H9 (cell line): ENCODE measurements around the gene TNC. TPM values are rescaled to one million over a fixed set of nuclear protein-coding genes. Genes with fewer than 3 reads are reported as not detected.

Experiments
- DNase-seq: peaks from one replicate; pipeline ENCODE4 v3.0.0-alpha.2; 2017
- H2AFZ ChIP-seq: one replicate; pipeline ENCODE4 v1.6.1; 2013; ENCODE audit warnings: mild to moderate bottlenecking, low read length, control low read depth, moderate library complexity
- H2AK5ac ChIP-seq: 2 replicates; pipeline ENCODE4 v1.6.1; 2013; ENCODE audit warnings: low read length, control low read depth, mixed read lengths; ENCODE audit not compliant: insufficient read length
- H2BK120ac ChIP-seq: one replicate; pipeline ENCODE4 v1.6.1; 2013; ENCODE audit warnings: low read depth, mild to moderate bottlenecking, low read length, control low read depth, inconsistent platforms; ENCODE audit not compliant: poor library complexity, severe bottlenecking
- H2BK12ac ChIP-seq: 2 replicates; pipeline ENCODE4 v1.6.1; 2013; ENCODE audit warnings: low read length, control low read depth, mixed read lengths, low read depth; ENCODE audit not compliant: insufficient read length
- H2BK15ac ChIP-seq: 2 replicates; pipeline ENCODE4 v1.6.1; 2013; ENCODE audit warnings: low read depth, low read length, control low read depth
- H2BK20ac ChIP-seq: one replicate; pipeline ENCODE4 v1.6.1; 2013; ENCODE audit warnings: low read depth, mild to moderate bottlenecking, low read length, control low read depth, inconsistent platforms; ENCODE audit not compliant: poor library complexity, severe bottlenecking
- H2BK5ac ChIP-seq: 2 replicates; pipeline ENCODE4 v1.6.1; 2013; ENCODE audit warnings: low read length, control low read depth, mixed read lengths; ENCODE audit not compliant: insufficient read length
- H3K14ac ChIP-seq: 2 replicates; pipeline ENCODE4 v1.6.1; 2013; ENCODE audit warnings: low read length, control low read depth; ENCODE audit not compliant: insufficient read depth
- H3K18ac ChIP-seq: 2 replicates; pipeline ENCODE4 v1.6.1; 2013; ENCODE audit warnings: low read depth, mild to moderate bottlenecking, mixed read lengths, low read length, control low read depth; ENCODE audit not compliant: insufficient read length
- H3K23ac ChIP-seq: 2 replicates; pipeline ENCODE4 v1.6.1; 2013; ENCODE audit warnings: low read length, control low read depth, mixed read lengths, low read depth; ENCODE audit not compliant: insufficient read length
- H3K23me2 ChIP-seq: 2 replicates; pipeline ENCODE4 v1.6.1; 2013; ENCODE audit warnings: low read depth, mild to moderate bottlenecking, mixed read lengths, low read length, control low read depth; ENCODE audit not compliant: insufficient read length, poor library complexity, severe bottlenecking
- H3K27ac ChIP-seq: 2 replicates; pipeline ENCODE4 v1.5.1; 2013; ENCODE audit warnings: low read length, control low read depth, mixed read lengths, low read depth; ENCODE audit not compliant: insufficient read length
- H3K27me3 ChIP-seq: 2 replicates; pipeline ENCODE4 v1.6.1; 2013; ENCODE audit warnings: low read length, control low read depth, inconsistent platforms; ENCODE audit not compliant: insufficient read depth
- H3K4ac ChIP-seq: 2 replicates; pipeline ENCODE4 v1.6.1; 2013; ENCODE audit warnings: low read depth, mild to moderate bottlenecking, control low read depth, inconsistent platforms, low read length, moderate library complexity
- H3K4me1 ChIP-seq: 2 replicates; pipeline ENCODE4 v1.6.1; 2013; ENCODE audit warnings: low read length, control low read depth, inconsistent platforms; ENCODE audit not compliant: insufficient read depth
- H3K4me2 ChIP-seq: 2 replicates; pipeline ENCODE4 v1.6.1; 2013; ENCODE audit warnings: low read length, control low read depth, mixed read lengths; ENCODE audit not compliant: insufficient read length, insufficient read depth
- H3K56ac ChIP-seq: 2 replicates; pipeline ENCODE4 v1.6.1; 2013; ENCODE audit warnings: low read depth, mild to moderate bottlenecking, mixed read lengths, low read length, control low read depth; ENCODE audit not compliant: insufficient read length
- H3K79me1 ChIP-seq: 2 replicates; pipeline ENCODE4 v1.6.1; 2013; ENCODE audit warnings: low read depth, mild to moderate bottlenecking, moderate library complexity, low read length, control low read depth, inconsistent platforms; ENCODE audit not compliant: insufficient read depth, poor library complexity, severe bottlenecking
- H3K79me2 ChIP-seq: 2 replicates; pipeline ENCODE4 v1.6.1; 2013; ENCODE audit warnings: low read length, control low read depth, inconsistent platforms; ENCODE audit not compliant: insufficient read depth
- H3K9ac ChIP-seq: 2 replicates; pipeline ENCODE4 v1.6.1; 2013; ENCODE audit warnings: low read length, control low read depth, mixed read lengths; ENCODE audit not compliant: insufficient read length; ENCODE audit errors: extremely low read depth
- H3K9me3 ChIP-seq: one replicate; pipeline ENCODE4 v1.6.1; 2013; ENCODE audit warnings: low read depth, low read length, inconsistent platforms; ENCODE audit not compliant: control insufficient read depth
- H3T11ph ChIP-seq: one replicate; pipeline ENCODE4 v1.6.1; 2013; ENCODE audit warnings: mild to moderate bottlenecking, low read length, control low read depth, inconsistent platforms
- H4K20me1 ChIP-seq: one replicate; pipeline ENCODE4 v1.6.1; 2013; ENCODE audit not compliant: control insufficient read depth, insufficient read length, insufficient read depth
- H4K5ac ChIP-seq: 2 replicates; pipeline ENCODE4 v1.6.1; 2013; ENCODE audit warnings: low read depth, mild to moderate bottlenecking, mixed read lengths, low read length, control low read depth; ENCODE audit not compliant: insufficient read length
- H4K8ac ChIP-seq: replicated peaks from 2 replicates; pipeline ENCODE4 v1.6.1; 2013; ENCODE audit warnings: low read length, control low read depth, mixed read lengths, low read depth; ENCODE audit not compliant: insufficient read length
- H4K91ac ChIP-seq: 2 replicates; pipeline ENCODE4 v1.6.1; 2013; ENCODE audit warnings: low read depth, mild to moderate bottlenecking, moderate library complexity, mixed read lengths, low read length, control low read depth; ENCODE audit not compliant: insufficient read length
- H3K27ac Mint-ChIP-seq, 3 experiments: 2 replicates in 2 of 3; 3 replicates in 1 of 3; pipeline ENCODE4 v1.8.0; 2020 to 2021; ENCODE audit warnings: mixed read lengths in 3 of 3, mild to moderate bottlenecking in 1 of 3, moderate library complexity in 1 of 3
- H3K27me3 Mint-ChIP-seq: 2 replicates; pipeline ENCODE4 v1.8.0; 2021; ENCODE audit warnings: low read depth, mild to moderate bottlenecking, moderate library complexity, mixed read lengths
- H3K36me3 Mint-ChIP-seq, 3 experiments: 2 replicates in 2 of 3; 3 replicates in 1 of 3; pipeline ENCODE4 v1.8.0; 2020 to 2021; ENCODE audit warnings: low read depth in 3 of 3, mixed read lengths in 3 of 3; ENCODE audit not compliant: insufficient read depth in 1 of 3
- H3K4me1 Mint-ChIP-seq, 2 experiments: 2 replicates each; pipeline ENCODE4 v1.8.0; 2020; ENCODE audit warnings: mixed read lengths in 2 of 2
- H3K4me3 Mint-ChIP-seq, 2 experiments: 2 replicates in 1 of 2; 3 replicates in 1 of 2; pipeline ENCODE4 v1.8.0; 2020 to 2021; ENCODE audit warnings: mild to moderate bottlenecking in 2 of 2, mixed read lengths in 2 of 2, moderate library complexity in 1 of 2
- H3K9me3 Mint-ChIP-seq, 2 experiments: 2 replicates in 1 of 2; 3 replicates in 1 of 2; pipeline ENCODE4 v1.8.0; 2020; ENCODE audit warnings: mild to moderate bottlenecking in 2 of 2, mixed read lengths in 2 of 2, moderate library complexity in 1 of 2
- total RNA-seq: library from RNA; stranded (reverse); gene quantifications from 2 replicates; pipeline ENCODE4 v1.2.1, GENCODE V29; 2021
- TF ChIP-seq, protein P1 (sequence below): fragments of 200-600 bp; sonication (generic); conservative IDR thresholded peaks from 3 replicates; pipeline ENCODE4 v1.8.0; 2021; ENCODE audit warnings: antibody characterized with exemption, mild to moderate bottlenecking

Gene TNC
- total RNA-seq, 1 experiment from 2014 or later = 0.63 TPM

DNA sequence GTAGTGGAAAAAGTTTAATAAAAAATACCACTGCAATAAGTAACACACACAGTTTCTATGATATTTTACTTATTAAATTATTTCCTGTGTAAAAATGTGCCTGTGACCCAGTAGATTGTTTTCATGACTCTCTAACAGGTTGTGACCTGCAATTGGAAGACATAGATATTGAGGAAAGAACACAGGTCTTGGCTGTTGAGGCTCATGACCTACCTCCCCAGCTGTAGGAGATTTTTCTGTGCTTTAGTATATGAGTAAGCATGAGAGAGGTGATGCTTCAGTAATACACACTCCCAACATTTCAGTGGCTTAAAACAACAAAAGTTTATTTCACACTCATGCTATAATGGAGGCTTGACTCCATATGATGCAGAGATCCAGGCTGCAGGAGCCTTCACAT is 47.3 kb upstream of the TNC start:
- Histone ChIP-seq H3T11ph (no peak overlapping the region), H4K8ac (no peak overlapping the region), H4K5ac (no peak overlapping the region), H3K23me2 (no peaks in the 10 kb centered on the region), H3K4ac (no peak overlapping the region), H2BK12ac (no peak overlapping the region), H3K9ac (no peak overlapping the region), H3K27ac (no peak overlapping the region), H2AK5ac (no peak overlapping the region), H2BK15ac (no peak overlapping the region), H3K79me2 (no peaks in the 10 kb centered on the region), H2AFZ (no peak overlapping the region), H4K20me1 (no peaks in the 10 kb centered on the region), H3K79me1 (no peaks in the 10 kb centered on the region), H3K56ac (no peak overlapping the region), H3K9me3 (no peaks in the 10 kb centered on the region), H2BK20ac (no peak overlapping the region), H3K4me2 (no peak overlapping the region), H2BK120ac (no peak overlapping the region), H3K14ac (no peak overlapping the region), H2BK5ac (no peak overlapping the region), H3K27me3 (no peaks in the 10 kb centered on the region), H3K23ac (no peak overlapping the region), H3K18ac (no peak overlapping the region), H3K4me1 (no peaks in the 10 kb centered on the region; the same call in 1 of the 2 replicates), H4K91ac (no peak overlapping the region)
- Mint-ChIP-seq H3K9me3 (peaks cover 12% of the 10 kb centered on the region in 2 experiments; a peak in 4 of 5 replicates), H3K4me3 (no peak overlapping the region), H3K4me1 (peaks cover 19 to 24% of the 10 kb centered on the region in 2 experiments), H3K27ac (no peak overlapping the region), H3K27me3 (peaks cover 7% of the 10 kb centered on the region), H3K36me3 (peaks cover 0 to 13% (median 7%) of the 10 kb centered on the region in 3 experiments; a peak in 4 of 7 replicates)
- no peak for DNase-seq
- TF ChIP-seq, protein P1, sequence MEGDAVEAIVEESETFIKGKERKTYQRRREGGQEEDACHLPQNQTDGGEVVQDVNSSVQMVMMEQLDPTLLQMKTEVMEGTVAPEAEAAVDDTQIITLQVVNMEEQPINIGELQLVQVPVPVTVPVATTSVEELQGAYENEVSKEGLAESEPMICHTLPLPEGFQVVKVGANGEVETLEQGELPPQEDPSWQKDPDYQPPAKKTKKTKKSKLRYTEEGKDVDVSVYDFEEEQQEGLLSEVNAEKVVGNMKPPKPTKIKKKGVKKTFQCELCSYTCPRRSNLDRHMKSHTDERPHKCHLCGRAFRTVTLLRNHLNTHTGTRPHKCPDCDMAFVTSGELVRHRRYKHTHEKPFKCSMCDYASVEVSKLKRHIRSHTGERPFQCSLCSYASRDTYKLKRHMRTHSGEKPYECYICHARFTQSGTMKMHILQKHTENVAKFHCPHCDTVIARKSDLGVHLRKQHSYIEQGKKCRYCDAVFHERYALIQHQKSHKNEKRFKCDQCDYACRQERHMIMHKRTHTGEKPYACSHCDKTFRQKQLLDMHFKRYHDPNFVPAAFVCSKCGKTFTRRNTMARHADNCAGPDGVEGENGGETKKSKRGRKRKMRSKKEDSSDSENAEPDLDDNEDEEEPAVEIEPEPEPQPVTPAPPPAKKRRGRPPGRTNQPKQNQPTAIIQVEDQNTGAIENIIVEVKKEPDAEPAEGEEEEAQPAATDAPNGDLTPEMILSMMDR = no peak
